Astrocyte (in vitro differentiated cells and primary cell): ENCODE measurements around the gene GAB1.

Experiments
- CTCF ChIP-seq: IDR thresholded peaks from 2 replicates; pipeline ENCODE4 v1.5.1; 2011; ENCODE audit warnings: low read depth, mild to moderate bottlenecking, inconsistent platforms, low read length, moderate library complexity; ENCODE audit not compliant: insufficient read depth
- EZH2 ChIP-seq: IDR thresholded peaks from 2 replicates; pipeline ENCODE4 v1.6.1; 2012; ENCODE audit warnings: mild to moderate bottlenecking, low read length, inconsistent platforms; ENCODE audit not compliant: insufficient read depth

- TF ChIP-seq EZH2: no peak
- TF ChIP-seq CTCF: no peak
Measured at GRCh38 chr4:143512978-143513313, 176.3 kb downstream of the GAB1 start.
